ENCODE results near the gene NRCAM.
"Not testable (repeated sequence)": the region's sequence is repeated elsewhere in the genome, so short reads cannot be mapped to it uniquely, and the experiment has no call there.

NRCAM gene

GRCh38 chr7:108303332-108303731, 152.9 kb downstream of the NRCAM start:
- DNase-seq: no peak

GRCh38 chr7:108301387-108301786, 154.8 kb downstream of the NRCAM start:
- DNase-seq: no peak

GRCh38 chr7:108299251-108299973, 156.8 kb downstream of the NRCAM start:
- no peak for DNase-seq

GRCh38 chr7:108296911-108297310, 159.3 kb downstream of the NRCAM start:
- no peak for DNase-seq

- peak; percentile 48 for DNase-seq
These were observed 161.6 kb downstream of the NRCAM start for GRCh38 chr7:108294595-108294994.

- no peak for DNase-seq
These were observed 163.1 kb downstream of the NRCAM start for GRCh38 chr7:108293149-108293612.

GRCh38 chr7:108292541-108292940, 163.7 kb downstream of the NRCAM start:
- no peak for DNase-seq

DNA sequence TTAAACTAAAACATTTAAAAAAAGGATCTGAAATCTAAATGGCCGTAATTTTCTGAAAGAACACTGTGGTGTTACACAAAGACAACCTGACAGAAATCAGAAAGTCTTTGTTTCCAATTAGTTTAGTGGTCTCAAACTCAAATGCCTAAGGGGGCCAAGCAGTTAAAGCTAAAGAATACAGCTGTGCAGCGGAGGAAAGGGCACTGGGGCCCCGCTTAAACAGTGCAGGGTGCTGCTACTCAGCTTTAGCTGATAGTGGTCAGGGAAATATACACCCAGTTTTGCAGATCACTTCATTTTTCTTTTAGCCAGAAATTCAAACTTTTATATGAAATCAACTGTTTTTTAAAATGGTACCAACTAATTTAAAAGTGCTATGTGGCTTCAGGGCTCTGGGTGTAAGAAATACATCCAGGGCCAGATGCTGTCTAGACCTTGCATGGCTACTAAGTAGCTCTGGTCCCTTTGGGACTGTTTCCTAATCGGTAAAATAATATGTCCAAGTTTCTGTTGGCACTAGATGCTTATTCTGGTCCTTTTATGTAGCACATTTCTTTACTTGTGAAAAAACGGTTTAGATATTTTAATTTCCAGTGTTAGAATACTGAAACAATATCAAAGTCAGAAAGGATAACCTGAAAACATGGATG, 164.3 kb downstream of the NRCAM start:
- DNase-seq: no peak

GRCh38 chr7:108291152-108291508, 165.1 kb downstream of the NRCAM start:
- DNase-seq: no peak

GRCh38 chr7:108290459-108291151, 165.6 kb downstream of the NRCAM start:
- peak; percentile 44 for DNase-seq

- DNase-seq: no peak
These were observed 166.4 kb downstream of the NRCAM start for GRCh38 chr7:108289852-108290251.

GRCh38 chr7:108287857-108288256, 168.4 kb downstream of the NRCAM start:
- DNase-seq: no peak

GRCh38 chr7:108286290-108286904, 169.8 kb downstream of the NRCAM start:
- DNase-seq: peak; percentile 90

DNA sequence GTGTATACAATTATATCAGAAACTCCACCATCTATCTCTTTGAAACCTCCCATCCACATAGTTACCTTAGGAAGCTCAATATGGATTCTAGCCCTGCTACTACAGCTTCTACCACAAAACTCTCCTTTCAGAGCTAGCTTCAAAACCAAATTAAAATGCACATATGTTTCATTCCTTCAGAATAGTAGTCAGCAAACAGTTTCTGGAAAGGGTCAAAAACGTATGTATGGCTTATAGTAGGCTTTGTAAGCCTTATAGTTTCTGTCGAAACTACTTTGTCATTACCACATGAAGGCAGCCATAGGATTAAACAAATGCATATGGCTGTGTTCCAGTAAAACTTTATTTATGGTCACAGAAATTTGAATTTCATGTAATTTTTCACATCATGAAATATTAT, 170.5 kb downstream of the NRCAM start:
- DNase-seq: no peak

DNA sequence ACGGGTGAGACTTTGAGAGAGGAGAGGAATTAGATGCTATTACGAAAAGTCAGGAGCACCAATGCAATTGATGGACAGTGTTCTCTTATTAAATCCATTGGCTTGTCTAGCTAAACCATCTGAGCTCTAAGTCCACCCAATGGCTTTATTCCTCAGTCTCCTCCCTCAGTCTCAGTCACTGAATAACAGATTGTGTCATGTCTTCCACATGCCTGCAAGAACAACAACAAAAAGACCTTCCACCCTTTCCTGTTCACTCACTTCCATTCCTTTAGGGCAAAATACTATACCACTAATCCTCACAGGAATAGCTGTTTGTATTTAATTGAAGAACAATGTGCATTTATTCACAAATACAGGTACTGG, 171.2 kb downstream of the NRCAM start:
- no peak for DNase-seq

- DNase-seq: peak; percentile 53
These were observed 171.8 kb downstream of the NRCAM start for GRCh38 chr7:108284349-108285002.

- no peak for DNase-seq
These were observed 173.0 kb downstream of the NRCAM start for GRCh38 chr7:108283252-108283651.

GRCh38 chr7:108282427-108282996, 173.7 kb downstream of the NRCAM start:
- DNase-seq: peak; percentile 21

GRCh38 chr7:108280136-108280535, 176.1 kb downstream of the NRCAM start:
- DNase-seq: peak; percentile 83

DNA sequence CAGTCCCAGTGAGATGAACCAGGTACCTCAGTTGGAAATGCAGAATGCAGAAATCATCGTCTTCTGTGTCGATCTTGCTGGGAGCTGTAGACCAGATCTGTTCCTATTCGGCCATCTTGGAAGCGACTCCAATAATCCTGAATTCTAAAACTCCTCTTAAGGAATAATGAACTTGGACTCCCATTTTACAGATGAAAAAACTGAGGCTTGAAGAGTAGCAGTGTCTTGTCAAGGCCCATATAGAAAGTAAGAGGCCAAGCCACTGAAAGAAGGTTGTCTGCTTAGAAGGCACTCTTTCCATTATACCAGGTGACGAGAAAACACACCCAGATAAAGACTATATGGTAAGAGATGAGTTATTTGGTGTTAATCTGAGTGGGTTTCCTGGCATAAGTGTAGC, 177.5 kb downstream of the NRCAM start:
- no peak for DNase-seq

GRCh38 chr7:108278281-108278680, 178.0 kb downstream of the NRCAM start:
- no peak for DNase-seq

GRCh38 chr7:108274447-108274846, 181.8 kb downstream of the NRCAM start:
- DNase-seq: not testable (repeated sequence)

DNA sequence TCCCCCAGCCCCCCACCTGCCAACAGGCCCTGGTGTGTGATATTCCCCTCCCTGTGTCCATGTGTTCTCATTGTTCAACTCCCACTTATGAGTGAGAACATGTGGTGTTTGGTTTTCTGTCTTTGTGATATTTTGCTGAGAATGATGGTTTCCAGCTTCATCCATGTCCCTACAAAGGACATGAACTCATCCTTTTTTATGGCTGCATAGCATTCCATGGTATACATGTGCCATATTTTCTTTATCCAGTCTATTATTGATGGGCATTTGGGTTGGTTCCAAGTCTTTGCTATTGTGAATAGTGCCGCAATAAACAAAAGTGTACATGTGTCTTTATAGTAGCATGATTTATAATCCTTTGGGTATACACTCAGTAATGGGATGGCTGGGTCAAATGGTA, 183.3 kb downstream of the NRCAM start:
- DNase-seq: not testable (repeated sequence)

All from NCI-H1105 treated with DMSO at 0.1 percent for 48 hours (cell line).